Mesothelial cell of epicardium (in vitro differentiated cells): ENCODE results near the gene BRD8. TPM values are rescaled to one million over a fixed set of nuclear protein-coding genes. Genes with fewer than 3 reads are reported as not detected.

Experiments
- DNase-seq, 2 experiments: peaks; one replicate each; pipeline ENCODE4 v3.0.0; 2021; ENCODE audit warnings: low spot score in 2 of 2; ENCODE audit not compliant: unreplicated experiment in 2 of 2
- H3K27ac Mint-ChIP-seq: 2 replicates; pipeline ENCODE4 v1.8.0; 2021; ENCODE audit warnings: mixed read lengths
- H3K27me3 Mint-ChIP-seq: 2 replicates; pipeline ENCODE4 v1.8.0; 2021; ENCODE audit warnings: low read depth, mixed read lengths
- H3K36me3 Mint-ChIP-seq: 2 replicates; pipeline ENCODE4 v1.8.0; 2021; ENCODE audit warnings: mixed read lengths
- H3K4me1 Mint-ChIP-seq: 2 replicates; pipeline ENCODE4 v1.8.0; 2021; ENCODE audit warnings: mixed read lengths
- H3K4me3 Mint-ChIP-seq: 2 replicates; pipeline ENCODE4 v1.8.0; 2021; ENCODE audit warnings: mild to moderate bottlenecking, moderate library complexity, mixed read lengths
- H3K9me3 Mint-ChIP-seq: 2 replicates; pipeline ENCODE4 v1.8.0; 2021; ENCODE audit warnings: mixed read lengths
- CTCF ChIP-seq: fragments of 200-600 bp; sonication (generic); IDR thresholded peaks from one replicate; pipeline ENCODE4 v1.5.0; 2021; ENCODE audit warnings: antibody characterized with exemption; ENCODE audit not compliant: unreplicated experiment
- total RNA-seq: library from RNA; stranded (reverse); gene quantifications from 3 replicates; pipeline ENCODE4 v1.2.1, GENCODE V29; 2021

The BRD8 gene
- 88.7 to 89.3 TPM (median 89.0 TPM) in 3 replicates for total RNA-seq

- no peaks in the 10 kb centered on the region for H3K9me3 Mint-ChIP-seq
- peaks cover 8% of the 10 kb centered on the region for H3K36me3 Mint-ChIP-seq
- no peaks in the 10 kb centered on the region for H3K27me3 Mint-ChIP-seq
- peak; percentile 82 to 89 for DNase-seq
- H3K4me1 Mint-ChIP-seq, result peaks cover 24% of the 10 kb centered on the region
- no peak within 1 kb of the TSS for H3K4me3 Mint-ChIP-seq
- no peak within 1 kb of the TSS for H3K27ac Mint-ChIP-seq
- no peak for TF ChIP-seq CTCF
Measured at GRCh38 chr5:138178516-138179276, at the start of gene BRD8, which contains the start of gene KIF20A. Gene BRD8, minus strand, starts transcription at chr5:138178630. Its CDS starts 16 bp downstream, at chr5:138178614. Gene KIF20A, plus strand, starts transcription at chr5:138179112. Its CDS starts 569 bp downstream, at chr5:138179681.

GRCh38 chr5:138226910-138227309, 48.5 kb upstream of the BRD8 start:
- H3K36me3 Mint-ChIP-seq, result peaks cover 2% of the 10 kb centered on the region
- peaks cover 16% of the 10 kb centered on the region for H3K4me1 Mint-ChIP-seq
- H3K27me3 Mint-ChIP-seq, result peaks cover 1% of the 10 kb centered on the region
- no peak overlapping the region for H3K4me3 Mint-ChIP-seq
- H3K27ac Mint-ChIP-seq, result no peak overlapping the region
- H3K9me3 Mint-ChIP-seq, result peaks cover 9% of the 10 kb centered on the region
- no peak for DNase-seq
- no peak for TF ChIP-seq CTCF

- H3K4me3 Mint-ChIP-seq, result no peak overlapping the region
- peaks cover 9% of the 10 kb centered on the region for H3K9me3 Mint-ChIP-seq
- H3K36me3 Mint-ChIP-seq, result peaks cover 2% of the 10 kb centered on the region
- no peak overlapping the region for H3K27ac Mint-ChIP-seq
- H3K4me1 Mint-ChIP-seq, result peaks cover 4% of the 10 kb centered on the region
- H3K27me3 Mint-ChIP-seq, result peaks cover 1% of the 10 kb centered on the region
- no peak for TF ChIP-seq CTCF
- no peak for DNase-seq
Measured at GRCh38 chr5:138224712-138225111, 46.3 kb upstream of the BRD8 start.

GRCh38 chr5:138223532-138223931, 45.1 kb upstream of the BRD8 start:
- H3K4me1 Mint-ChIP-seq, result peaks cover 4% of the 10 kb centered on the region

GRCh38 chr5:138216799-138217198, 38.4 kb upstream of the BRD8 start:
- Mint-ChIP-seq H3K4me1 (peaks cover 13% of the 10 kb centered on the region), H3K4me3 (no peak overlapping the region), H3K27ac (no peak overlapping the region), H3K36me3 (no peaks in the 10 kb centered on the region), H3K9me3 (no peaks in the 10 kb centered on the region), H3K27me3 (no peaks in the 10 kb centered on the region)
- TF ChIP-seq CTCF, result no peak
- DNase-seq, result no peak

More at GRCh38 chr5:138223532-138223931, 45.1 kb upstream of the BRD8 start:
- peaks cover 1% of the 10 kb centered on the region for H3K27me3 Mint-ChIP-seq
- peaks cover 9% of the 10 kb centered on the region for H3K9me3 Mint-ChIP-seq
- TF ChIP-seq CTCF, result no peak
- DNase-seq, result no peak
- H3K36me3 Mint-ChIP-seq, result peaks cover 2% of the 10 kb centered on the region
- no peak overlapping the region for H3K4me3 Mint-ChIP-seq
- H3K27ac Mint-ChIP-seq, result no peak overlapping the region
